WTC11 (cell line): Measurements from ENCODE around the gene TOP2B. TPM values are rescaled to one million over a fixed set of nuclear protein-coding genes. Genes with fewer than 3 reads are reported as not detected.
A peak's percentile ranks its signal among the peaks of the same experiment; 100 is the strongest.

Experiments used
- ATAC-seq: fragments of 200-7000 bp; cut with Tn5 transposase; 2 replicates; pipeline ENCODE4 v1.10.0; 2021; ENCODE audit warnings: mild to moderate bottlenecking, moderate library complexity
- CTCF ChIA-PET: fragments of 300-600 bp; sonication (Branson Sonifier 250); formaldehyde crosslinking; loops from one replicate; lab custom pipeline; 2021; ENCODE audit warnings: antibody characterized with exemption; lab: Charles Lee
- POLR2A ChIA-PET: fragments of 350-600 bp; sonication (Branson Sonifier 250); formaldehyde crosslinking; loops from one replicate; lab custom pipeline; 2021; ENCODE audit warnings: antibody characterized with exemption; lab: Charles Lee
- DNase-seq: peaks from one replicate; pipeline ENCODE4 v3.0.0; 2021; ENCODE audit warnings: low spot score
- H3K27ac Mint-ChIP-seq: 2 replicates; pipeline ENCODE4 v1.8.0; 2021; ENCODE audit warnings: mixed read lengths
- H3K27me3 Mint-ChIP-seq: 2 replicates; pipeline ENCODE4 v1.8.0; 2021; ENCODE audit warnings: low read depth, mild to moderate bottlenecking, moderate library complexity, mixed read lengths
- H3K36me3 Mint-ChIP-seq: 2 replicates; pipeline ENCODE4 v1.8.0; 2021; ENCODE audit warnings: mixed read lengths
- H3K4me1 Mint-ChIP-seq: 2 replicates; pipeline ENCODE4 v1.8.0; 2022; ENCODE audit warnings: mixed read lengths
- H3K4me3 Mint-ChIP-seq: 2 replicates; pipeline ENCODE4 v1.8.0; 2021; ENCODE audit warnings: mild to moderate bottlenecking, moderate library complexity, mixed read lengths
- H3K9me3 Mint-ChIP-seq: 2 replicates; pipeline ENCODE4 v1.8.0; 2021; ENCODE audit warnings: mixed read lengths
- CREB1 ChIP-seq: sonication (generic); formaldehyde crosslinking; IDR thresholded peaks from 2 replicates; pipeline ENCODE4 v1.8.0; 2023; ENCODE audit warnings: mild to moderate bottlenecking, missing genetic modification reagents
- FOXJ3 ChIP-seq: sonication (generic); formaldehyde crosslinking; IDR thresholded peaks from 2 replicates; pipeline ENCODE4 v1.9.0; 2021; ENCODE audit warnings: missing genetic modification reagents, mild to moderate bottlenecking, borderline replicate concordance
- FOXK1 ChIP-seq: sonication (generic); formaldehyde crosslinking; IDR thresholded peaks from 2 replicates; pipeline ENCODE4 v1.8.0; 2022; ENCODE audit warnings: mild to moderate bottlenecking, moderate library complexity, missing genetic modification reagents
- GRHL2 ChIP-seq: fragments of 250-450 bp; sonication (Bioruptor Pico); IDR thresholded peaks from 2 replicates; pipeline ENCODE4 v1.8.0; 2022; ENCODE audit warnings: mild to moderate bottlenecking, moderate library complexity; ENCODE audit not compliant: insufficient replicate concordance, severe bottlenecking
- MXD4 ChIP-seq: fragments of 250-450 bp; sonication (Bioruptor Pico); IDR thresholded peaks from 2 replicates; pipeline ENCODE4 v1.8.0; 2021; ENCODE audit warnings: mild to moderate bottlenecking, moderate library complexity, borderline replicate concordance
- MYBL2 ChIP-seq: sonication (generic); formaldehyde crosslinking; IDR thresholded peaks from 2 replicates; pipeline ENCODE4 v1.8.1; 2023; ENCODE audit warnings: mild to moderate bottlenecking, moderate library complexity, missing genetic modification reagents
- NFE2L1 ChIP-seq: sonication (generic); formaldehyde crosslinking; IDR thresholded peaks from 2 replicates; pipeline ENCODE4 v1.8.1; 2023; ENCODE audit warnings: missing genetic modification reagents
- ZNF121 ChIP-seq: sonication (generic); formaldehyde crosslinking; IDR thresholded peaks from 2 replicates; pipeline ENCODE4 v1.8.0; 2023; ENCODE audit warnings: missing genetic modification reagents
- ZNF232 ChIP-seq: sonication (generic); formaldehyde crosslinking; IDR thresholded peaks from 2 replicates; pipeline ENCODE4 v1.8.0; 2022; ENCODE audit warnings: mild to moderate bottlenecking, missing genetic modification reagents
- total RNA-seq: library from RNA; stranded (reverse); gene quantifications from 3 replicates; pipeline ENCODE4 v1.2.3, GENCODE V29; 2021
- TF ChIP-seq, protein P1 (sequence below): sonication (generic); formaldehyde crosslinking; IDR thresholded peaks from 2 replicates; pipeline ENCODE4 v1.8.0; 2022; ENCODE audit warnings: missing genetic modification reagents
- TF ChIP-seq, protein P2 (sequence below): fragments of 200-600 bp; IDR thresholded peaks from 2 replicates; pipeline ENCODE4 v1.8.0; 2022; ENCODE audit warnings: antibody characterized with exemption
- TF ChIP-seq, protein P3 (sequence below): fragments of 250-450 bp; sonication (Bioruptor Pico); IDR thresholded peaks from 2 replicates; pipeline ENCODE4 v1.9.0; 2021; ENCODE audit warnings: mild to moderate bottlenecking
- TF ChIP-seq, protein P4 (sequence below): sonication (generic); formaldehyde crosslinking; conservative IDR thresholded peaks from 2 replicates; pipeline ENCODE4 v1.8.1; 2023; ENCODE audit warnings: mild to moderate bottlenecking, low read depth, missing genetic modification reagents, moderate library complexity
- TF ChIP-seq, protein P5 (sequence below): sonication (generic); formaldehyde crosslinking; IDR thresholded peaks from 2 replicates; pipeline ENCODE4 v1.8.1; 2023; ENCODE audit warnings: mild to moderate bottlenecking, missing genetic modification reagents, moderate library complexity

TOP2B gene
- total RNA-seq, 1 experiment from 2014 or later: 151 TPM

DNA sequence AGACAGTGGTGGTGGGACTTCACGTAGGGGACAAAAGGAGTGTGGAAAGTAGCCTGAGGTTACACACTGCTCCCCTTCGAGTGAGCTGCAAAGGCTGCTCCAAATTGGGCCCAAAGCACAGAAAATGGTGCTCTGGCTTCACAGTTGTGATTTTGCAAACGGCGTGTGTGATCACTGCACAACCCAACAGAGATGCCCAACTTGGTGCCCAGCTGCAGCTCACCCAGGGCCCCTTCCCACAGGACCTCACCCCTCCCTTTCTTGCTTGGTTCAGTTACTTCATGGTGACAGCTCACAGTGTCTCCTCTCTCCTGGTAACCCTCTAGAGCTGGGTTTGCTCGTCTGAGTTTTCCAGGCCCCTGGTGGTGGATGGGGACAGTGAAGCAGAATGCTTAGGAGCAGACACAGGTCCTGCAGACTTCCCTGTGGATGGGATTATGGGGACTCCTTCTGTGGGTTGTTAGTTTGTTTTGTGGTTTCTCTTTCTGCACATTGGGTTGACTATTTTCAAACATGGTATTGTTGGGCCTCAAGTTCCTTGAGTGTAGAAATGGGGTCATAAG lies 98.3 kb downstream of the TOP2B start:
- Mint-ChIP-seq H3K27me3 (no peaks in the 10 kb centered on the region), H3K9me3 (no peaks in the 10 kb centered on the region), H3K36me3 (no peaks in the 10 kb centered on the region), H3K27ac (no peak overlapping the region), H3K4me3 (no peak overlapping the region), H3K4me1 (no peaks in the 10 kb centered on the region)
- ChIA-PET CTCF (interaction anchor here (0.6 to 1.4 kb wide), 7 partner anchors 9 to 533 kb away, joined by 3 to 8 read pairs (median 3); no protein-coding TSS in a partner anchor), POLR2A (interaction anchor here (0.5 kb wide), 1 partner anchor 1465 kb away, joined by 7 read pairs; no protein-coding TSS in a partner anchor)
- TF ChIP-seq, protein P1, sequence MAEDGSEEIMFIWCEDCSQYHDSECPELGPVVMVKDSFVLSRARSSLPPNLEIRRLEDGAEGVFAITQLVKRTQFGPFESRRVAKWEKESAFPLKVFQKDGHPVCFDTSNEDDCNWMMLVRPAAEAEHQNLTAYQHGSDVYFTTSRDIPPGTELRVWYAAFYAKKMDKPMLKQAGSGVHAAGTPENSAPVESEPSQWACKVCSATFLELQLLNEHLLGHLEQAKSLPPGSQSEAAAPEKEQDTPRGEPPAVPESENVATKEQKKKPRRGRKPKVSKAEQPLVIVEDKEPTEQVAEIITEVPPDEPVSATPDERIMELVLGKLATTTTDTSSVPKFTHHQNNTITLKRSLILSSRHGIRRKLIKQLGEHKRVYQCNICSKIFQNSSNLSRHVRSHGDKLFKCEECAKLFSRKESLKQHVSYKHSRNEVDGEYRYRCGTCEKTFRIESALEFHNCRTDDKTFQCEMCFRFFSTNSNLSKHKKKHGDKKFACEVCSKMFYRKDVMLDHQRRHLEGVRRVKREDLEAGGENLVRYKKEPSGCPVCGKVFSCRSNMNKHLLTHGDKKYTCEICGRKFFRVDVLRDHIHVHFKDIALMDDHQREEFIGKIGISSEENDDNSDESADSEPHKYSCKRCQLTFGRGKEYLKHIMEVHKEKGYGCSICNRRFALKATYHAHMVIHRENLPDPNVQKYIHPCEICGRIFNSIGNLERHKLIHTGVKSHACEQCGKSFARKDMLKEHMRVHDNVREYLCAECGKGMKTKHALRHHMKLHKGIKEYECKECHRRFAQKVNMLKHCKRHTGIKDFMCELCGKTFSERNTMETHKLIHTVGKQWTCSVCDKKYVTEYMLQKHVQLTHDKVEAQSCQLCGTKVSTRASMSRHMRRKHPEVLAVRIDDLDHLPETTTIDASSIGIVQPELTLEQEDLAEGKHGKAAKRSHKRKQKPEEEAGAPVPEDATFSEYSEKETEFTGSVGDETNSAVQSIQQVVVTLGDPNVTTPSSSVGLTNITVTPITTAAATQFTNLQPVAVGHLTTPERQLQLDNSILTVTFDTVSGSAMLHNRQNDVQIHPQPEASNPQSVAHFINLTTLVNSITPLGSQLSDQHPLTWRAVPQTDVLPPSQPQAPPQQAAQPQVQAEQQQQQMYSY (CRISPR knock-in tag): no peak
- TF ChIP-seq, protein P2, sequence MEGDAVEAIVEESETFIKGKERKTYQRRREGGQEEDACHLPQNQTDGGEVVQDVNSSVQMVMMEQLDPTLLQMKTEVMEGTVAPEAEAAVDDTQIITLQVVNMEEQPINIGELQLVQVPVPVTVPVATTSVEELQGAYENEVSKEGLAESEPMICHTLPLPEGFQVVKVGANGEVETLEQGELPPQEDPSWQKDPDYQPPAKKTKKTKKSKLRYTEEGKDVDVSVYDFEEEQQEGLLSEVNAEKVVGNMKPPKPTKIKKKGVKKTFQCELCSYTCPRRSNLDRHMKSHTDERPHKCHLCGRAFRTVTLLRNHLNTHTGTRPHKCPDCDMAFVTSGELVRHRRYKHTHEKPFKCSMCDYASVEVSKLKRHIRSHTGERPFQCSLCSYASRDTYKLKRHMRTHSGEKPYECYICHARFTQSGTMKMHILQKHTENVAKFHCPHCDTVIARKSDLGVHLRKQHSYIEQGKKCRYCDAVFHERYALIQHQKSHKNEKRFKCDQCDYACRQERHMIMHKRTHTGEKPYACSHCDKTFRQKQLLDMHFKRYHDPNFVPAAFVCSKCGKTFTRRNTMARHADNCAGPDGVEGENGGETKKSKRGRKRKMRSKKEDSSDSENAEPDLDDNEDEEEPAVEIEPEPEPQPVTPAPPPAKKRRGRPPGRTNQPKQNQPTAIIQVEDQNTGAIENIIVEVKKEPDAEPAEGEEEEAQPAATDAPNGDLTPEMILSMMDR: 0 out of 2 replicates have a peak, but pooled peaks have one; percentile 15
- peak; percentile 23 for DNase-seq
- ATAC-seq: peak; percentile 92

DNA sequence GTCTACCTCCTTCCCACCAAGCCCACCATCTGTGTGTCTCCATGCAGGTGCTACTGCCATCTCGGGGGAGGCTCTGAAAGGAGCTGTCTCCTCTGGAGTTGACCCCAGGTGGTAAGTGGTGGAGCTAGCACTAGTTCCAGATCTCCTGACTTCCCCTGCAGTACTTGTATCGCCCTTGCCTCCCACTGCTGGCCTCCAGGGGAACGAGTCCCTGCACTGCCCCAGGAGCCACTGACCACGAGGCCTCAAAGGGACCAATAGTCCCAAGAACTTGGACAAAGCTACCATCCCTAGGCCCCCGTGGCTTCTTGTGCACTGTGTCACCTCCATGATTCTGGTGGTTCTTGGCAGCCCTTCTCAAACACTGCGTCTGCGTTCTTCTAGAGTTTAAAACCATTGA lies 98.9 kb downstream of the TOP2B start:
- no peaks in the 10 kb centered on the region for H3K9me3 Mint-ChIP-seq
- ATAC-seq (no peak), DNase-seq (no peak)
- ChIA-PET POLR2A (no interaction called here), CTCF (interaction anchor here (0.8 to 1.4 kb wide), 6 partner anchors 8 to 532 kb away, joined by 3 to 8 read pairs (median 3); no protein-coding TSS in a partner anchor)
- no peak overlapping the region for H3K27ac Mint-ChIP-seq
- no peaks in the 10 kb centered on the region for H3K4me1 Mint-ChIP-seq
- H3K27me3 Mint-ChIP-seq: no peaks in the 10 kb centered on the region
- TF ChIP-seq ZNF232 (no peak), MYBL2 (no peak), CREB1 (no peak), MXD4 (CRISPR knock-in tag) (no peak), GRHL2 (CRISPR knock-in tag) (no peak), ZNF121 (CRISPR knock-in tag) (no peak), FOXK1 (CRISPR knock-in tag) (no peak), FOXJ3 (CRISPR knock-in tag) (no peak), NFE2L1 (CRISPR knock-in tag) (no peak)
- TF ChIP-seq, protein P3, sequence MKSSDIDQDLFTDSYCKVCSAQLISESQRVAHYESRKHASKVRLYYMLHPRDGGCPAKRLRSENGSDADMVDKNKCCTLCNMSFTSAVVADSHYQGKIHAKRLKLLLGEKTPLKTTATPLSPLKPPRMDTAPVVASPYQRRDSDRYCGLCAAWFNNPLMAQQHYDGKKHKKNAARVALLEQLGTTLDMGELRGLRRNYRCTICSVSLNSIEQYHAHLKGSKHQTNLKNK (CRISPR knock-in tag): no peak
- TF ChIP-seq, protein P4, sequence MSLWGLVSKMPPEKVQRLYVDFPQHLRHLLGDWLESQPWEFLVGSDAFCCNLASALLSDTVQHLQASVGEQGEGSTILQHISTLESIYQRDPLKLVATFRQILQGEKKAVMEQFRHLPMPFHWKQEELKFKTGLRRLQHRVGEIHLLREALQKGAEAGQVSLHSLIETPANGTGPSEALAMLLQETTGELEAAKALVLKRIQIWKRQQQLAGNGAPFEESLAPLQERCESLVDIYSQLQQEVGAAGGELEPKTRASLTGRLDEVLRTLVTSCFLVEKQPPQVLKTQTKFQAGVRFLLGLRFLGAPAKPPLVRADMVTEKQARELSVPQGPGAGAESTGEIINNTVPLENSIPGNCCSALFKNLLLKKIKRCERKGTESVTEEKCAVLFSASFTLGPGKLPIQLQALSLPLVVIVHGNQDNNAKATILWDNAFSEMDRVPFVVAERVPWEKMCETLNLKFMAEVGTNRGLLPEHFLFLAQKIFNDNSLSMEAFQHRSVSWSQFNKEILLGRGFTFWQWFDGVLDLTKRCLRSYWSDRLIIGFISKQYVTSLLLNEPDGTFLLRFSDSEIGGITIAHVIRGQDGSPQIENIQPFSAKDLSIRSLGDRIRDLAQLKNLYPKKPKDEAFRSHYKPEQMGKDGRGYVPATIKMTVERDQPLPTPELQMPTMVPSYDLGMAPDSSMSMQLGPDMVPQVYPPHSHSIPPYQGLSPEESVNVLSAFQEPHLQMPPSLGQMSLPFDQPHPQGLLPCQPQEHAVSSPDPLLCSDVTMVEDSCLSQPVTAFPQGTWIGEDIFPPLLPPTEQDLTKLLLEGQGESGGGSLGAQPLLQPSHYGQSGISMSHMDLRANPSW (CRISPR knock-in tag): no peak
- TF ChIP-seq, protein P5, sequence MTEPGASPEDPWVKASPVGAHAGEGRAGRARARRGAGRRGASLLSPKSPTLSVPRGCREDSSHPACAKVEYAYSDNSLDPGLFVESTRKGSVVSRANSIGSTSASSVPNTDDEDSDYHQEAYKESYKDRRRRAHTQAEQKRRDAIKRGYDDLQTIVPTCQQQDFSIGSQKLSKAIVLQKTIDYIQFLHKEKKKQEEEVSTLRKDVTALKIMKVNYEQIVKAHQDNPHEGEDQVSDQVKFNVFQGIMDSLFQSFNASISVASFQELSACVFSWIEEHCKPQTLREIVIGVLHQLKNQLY (CRISPR knock-in tag): no peak
- no peak overlapping the region for H3K4me3 Mint-ChIP-seq
- H3K36me3 Mint-ChIP-seq: no peaks in the 10 kb centered on the region
